Tongue (tissue), 2 donors: ENCODE data around the gene IQGAP2. TPM values are rescaled to one million over a fixed set of nuclear protein-coding genes. Genes with fewer than 3 reads are reported as not detected.

Experiments
- DNase-seq: peaks from one replicate; pipeline ENCODE4 v3.0.0-alpha.2; 2015
- total RNA-seq: library from RNA; depleted of rRNA; stranded (reverse); fragments of >200 nt; gene quantifications from one replicate; pipeline ENCODE4 v1.2.3, GENCODE V29; 2014

The IQGAP2 gene
- total RNA-seq, 1 donor from 2014 or later = 32.8 TPM

DNA sequence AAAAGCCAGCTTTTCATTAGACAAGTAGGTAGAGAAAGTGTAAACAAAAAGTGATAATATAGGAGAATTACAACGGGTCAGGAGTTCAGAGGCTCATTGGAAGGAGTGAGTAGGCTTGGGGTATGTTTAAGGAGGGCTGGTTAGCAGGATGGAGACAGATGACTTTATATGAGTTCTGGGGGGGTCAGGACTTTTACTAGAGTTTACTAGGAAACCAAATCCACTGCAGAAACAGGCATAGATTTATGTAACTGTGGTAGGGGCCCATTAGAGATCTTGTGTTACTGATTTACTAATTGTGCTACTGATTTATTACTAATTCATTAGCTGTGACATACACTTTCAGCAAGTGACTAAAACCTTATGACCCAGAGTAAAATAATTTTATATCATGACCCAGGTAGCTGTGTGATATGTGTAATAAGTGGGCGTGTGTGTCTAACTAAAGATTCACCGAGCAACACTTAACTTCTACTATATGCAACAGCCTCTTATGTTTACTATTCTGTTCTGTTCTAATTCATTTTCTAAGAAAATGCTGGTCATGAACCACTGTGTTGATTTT, 73.5 kb downstream of the IQGAP2 start:
- no peak for DNase-seq

GRCh38 chr5:76477061-76477460, 74.0 kb downstream of the IQGAP2 start:
- DNase-seq = no peak

GRCh38 chr5:76477571-76477970, 74.5 kb downstream of the IQGAP2 start:
- no peak for DNase-seq

DNA sequence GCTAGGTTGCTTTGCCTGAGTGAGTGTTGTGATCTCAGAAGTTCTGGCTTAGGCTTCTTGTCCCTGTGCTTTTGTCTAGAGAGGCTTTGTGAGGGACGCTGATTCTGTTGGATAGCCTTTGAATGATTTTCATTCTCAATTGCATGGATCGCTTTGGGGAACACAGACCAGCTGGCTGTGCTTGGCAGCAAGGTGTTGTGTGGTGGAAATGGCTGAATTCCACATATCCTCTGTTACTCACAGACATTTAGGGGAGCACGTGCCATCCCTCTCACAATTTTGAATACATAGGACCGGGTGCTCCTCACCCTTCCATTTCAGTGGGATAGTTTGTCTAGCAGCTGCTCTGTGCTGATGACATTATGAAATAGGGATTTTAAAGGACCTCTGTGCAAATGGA, 76.2 kb downstream of the IQGAP2 start:
- no peak for DNase-seq

DNA sequence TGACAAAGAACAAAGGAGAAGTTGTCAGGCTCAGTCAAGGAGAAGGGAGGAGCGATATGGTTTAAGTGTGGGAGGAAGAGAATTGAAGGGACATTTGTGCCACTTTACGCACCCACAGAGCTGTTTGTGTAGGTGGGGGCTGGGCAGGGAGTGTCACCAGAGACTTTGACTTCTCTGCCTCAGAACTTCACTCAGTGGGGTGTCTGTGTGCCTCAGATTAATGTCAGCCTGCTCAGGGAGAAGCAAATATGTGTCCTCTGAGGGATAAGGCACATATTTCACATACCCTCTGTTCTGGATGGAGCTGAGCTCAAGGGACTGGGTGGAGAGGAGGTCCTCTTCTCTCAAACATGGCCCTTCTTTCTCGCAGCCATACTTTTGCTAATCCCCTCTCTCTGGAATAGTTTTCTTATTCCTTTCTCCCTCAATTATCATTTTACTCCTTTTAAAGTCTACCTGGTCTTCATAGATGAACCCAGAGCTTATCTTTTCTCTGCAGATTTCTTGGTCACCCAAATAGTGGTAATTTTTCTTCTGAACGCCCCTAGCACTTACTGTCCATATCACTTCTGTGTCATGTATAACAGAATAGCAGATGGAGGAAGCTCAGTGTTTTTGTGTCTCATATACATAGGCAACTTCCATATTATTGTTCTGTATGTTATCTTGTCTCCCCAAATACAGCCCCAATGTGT, 77.0 kb downstream of the IQGAP2 start:
- no peak for DNase-seq

DNA sequence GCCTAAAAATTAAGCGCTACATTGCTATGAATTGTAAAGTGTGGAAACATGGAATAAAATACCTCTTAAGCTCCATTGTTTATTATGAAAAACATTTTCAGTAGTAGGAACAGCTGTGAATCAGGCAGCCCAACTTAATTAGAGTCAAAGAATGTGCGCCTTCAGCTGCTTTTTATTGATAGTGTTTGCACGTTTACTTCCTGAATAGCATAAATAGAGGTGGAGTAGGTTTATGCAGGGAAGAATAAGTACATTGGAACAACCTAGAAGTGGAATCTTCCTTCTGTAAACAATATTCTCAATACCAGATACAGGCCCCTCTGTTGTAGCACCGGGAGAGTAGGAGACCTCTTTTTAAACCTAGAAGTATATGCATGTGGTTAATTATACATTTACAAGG, 79.9 kb downstream of the IQGAP2 start:
- DNase-seq = no peak

DNA sequence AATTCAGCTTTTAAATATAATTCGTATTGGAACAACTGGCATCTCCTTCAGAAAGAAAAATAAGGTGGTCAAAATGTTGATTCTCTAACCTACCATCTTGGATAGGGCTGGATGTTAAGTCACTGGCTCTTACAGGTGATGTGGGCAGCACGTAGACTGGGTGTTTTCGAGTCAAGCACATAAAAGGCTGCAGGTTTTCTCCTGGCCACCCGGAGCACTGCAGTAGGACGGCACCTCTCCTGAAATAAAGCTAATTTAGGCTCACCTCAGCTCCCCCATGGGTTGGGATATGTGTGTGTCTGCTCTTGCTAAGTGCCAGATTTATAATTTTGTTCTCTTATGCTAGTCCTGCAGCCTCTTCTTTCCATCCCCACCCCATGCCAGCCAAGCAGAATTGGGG, 80.3 kb downstream of the IQGAP2 start:
- no peak for DNase-seq

DNA sequence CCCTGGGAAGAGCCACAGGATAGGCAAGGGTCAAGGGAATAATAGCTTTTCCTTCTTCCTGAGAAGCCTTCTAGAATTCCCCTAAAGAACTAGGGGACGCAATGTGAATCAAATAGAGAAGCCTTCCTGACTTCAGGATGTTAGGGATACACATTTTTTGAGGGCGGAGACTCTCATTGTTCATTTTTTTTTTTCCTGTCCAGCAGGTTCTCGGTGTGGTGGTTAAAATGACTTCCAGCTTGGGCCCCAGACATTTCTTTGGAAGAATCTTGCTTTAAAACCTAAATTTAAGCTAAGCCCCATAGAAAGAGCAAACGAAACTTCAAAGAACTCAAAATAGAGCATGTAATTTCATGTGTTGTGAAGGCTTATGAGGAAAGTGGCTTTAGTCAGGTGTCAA, 80.8 kb downstream of the IQGAP2 start:
- no peak for DNase-seq

DNA sequence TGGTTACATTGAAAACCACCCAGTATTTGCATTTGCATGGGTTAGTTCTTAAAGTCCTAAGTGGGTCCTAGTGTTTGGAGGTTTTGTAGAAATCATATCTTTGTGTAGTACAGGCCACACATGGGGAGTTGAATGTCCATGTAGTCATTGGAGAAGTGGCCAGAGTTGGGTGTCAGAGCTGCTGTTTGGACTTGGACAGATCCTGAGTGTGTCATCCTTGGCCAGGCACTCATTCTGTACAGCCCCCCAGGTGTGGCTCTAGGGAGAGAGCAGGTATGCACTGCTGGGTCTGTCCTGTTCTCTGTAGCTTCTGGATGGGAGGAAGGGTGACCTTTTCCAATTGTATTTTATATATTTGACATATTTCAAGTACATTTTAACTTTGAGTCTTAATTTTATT, 82.4 kb downstream of the IQGAP2 start:
- DNase-seq = no peak

GRCh38 chr5:76487386-76487785, 84.3 kb downstream of the IQGAP2 start:
- DNase-seq = no peak

DNA sequence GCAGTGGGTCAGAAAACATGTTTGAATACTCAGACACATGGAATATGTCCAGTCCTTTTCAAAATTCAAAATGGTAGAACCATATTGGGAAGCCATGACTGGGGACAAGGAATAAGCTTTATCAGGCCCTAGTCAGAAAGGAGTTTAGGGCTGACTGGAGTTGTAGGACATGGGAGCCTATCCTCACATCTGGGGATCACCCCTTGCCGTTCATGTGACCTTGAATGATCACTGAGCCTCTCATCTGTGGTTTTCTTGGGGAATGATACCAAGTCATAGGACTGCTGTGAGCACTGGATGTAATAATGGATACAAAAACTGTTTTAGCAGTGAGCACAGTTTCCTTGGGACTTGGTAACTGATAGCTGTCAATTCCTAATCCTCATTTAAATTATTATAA, 84.7 kb downstream of the IQGAP2 start:
- DNase-seq = no peak

GRCh38 chr5:76488969-76489368, 85.9 kb downstream of the IQGAP2 start:
- no peak for DNase-seq

DNA sequence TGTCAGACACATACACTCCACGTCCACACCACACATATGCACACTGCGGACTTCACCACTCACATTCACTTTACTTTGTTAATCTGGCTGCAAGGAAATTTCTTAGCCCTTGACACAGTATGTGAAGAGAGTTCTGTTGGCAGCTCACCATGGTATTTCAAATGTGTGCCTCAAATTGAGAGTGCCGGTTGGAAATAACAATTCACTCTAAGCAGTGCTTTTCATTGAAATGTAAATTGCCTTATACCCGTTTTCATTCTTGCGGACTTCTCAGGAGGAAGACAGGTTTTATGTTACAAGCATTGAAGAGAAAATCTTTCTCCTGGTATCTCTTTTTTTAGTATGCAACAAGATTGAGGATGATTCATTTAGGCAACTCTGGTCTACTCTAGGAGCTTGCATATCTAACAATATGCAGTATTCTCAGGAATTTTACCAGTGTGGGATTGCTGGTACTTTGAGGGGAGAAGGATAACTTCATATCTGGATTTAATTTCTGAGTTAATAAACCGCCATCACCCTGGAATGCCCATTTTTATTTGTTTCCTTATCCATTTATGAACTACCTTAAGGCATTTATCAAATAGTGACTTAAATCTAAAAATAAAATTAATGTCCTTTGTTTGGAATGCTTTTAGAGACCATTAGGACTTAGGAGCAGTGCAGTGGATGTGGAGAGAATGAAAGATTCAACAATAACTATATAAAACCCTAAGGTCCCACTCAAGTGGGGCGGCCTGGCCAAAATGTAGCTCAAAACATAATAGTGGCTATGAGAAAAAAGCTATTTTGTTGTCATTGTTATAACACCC, 87.0 kb downstream of the IQGAP2 start:
- DNase-seq = no peak

- no peak for DNase-seq
These were observed 87.9 kb downstream of the IQGAP2 start for GRCh38 chr5:76490960-76491359.

DNA sequence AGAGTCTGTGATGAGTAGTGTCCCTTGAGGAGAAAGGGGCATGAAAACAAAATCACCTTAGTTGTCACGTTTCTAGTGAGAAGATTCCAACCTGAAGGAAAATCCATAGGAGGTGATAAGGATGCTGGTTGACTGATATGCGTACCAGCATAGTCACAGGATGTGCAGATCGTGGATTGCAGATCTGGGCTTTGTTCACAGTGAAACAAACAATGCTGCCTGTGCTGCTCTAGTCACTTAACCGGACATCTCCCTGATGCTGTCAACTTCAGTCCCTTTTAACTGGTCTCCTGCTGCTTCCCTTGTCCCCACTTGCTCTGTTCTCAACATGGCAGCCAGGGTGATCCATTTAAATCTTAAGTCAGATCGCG, 89.7 kb downstream of the IQGAP2 start:
- DNase-seq = no peak

GRCh38 chr5:76493190-76493837, 90.2 kb downstream of the IQGAP2 start:
- no peak for DNase-seq

- no peak for DNase-seq
These were observed 91.1 kb downstream of the IQGAP2 start for GRCh38 chr5:76494201-76494600.

DNA sequence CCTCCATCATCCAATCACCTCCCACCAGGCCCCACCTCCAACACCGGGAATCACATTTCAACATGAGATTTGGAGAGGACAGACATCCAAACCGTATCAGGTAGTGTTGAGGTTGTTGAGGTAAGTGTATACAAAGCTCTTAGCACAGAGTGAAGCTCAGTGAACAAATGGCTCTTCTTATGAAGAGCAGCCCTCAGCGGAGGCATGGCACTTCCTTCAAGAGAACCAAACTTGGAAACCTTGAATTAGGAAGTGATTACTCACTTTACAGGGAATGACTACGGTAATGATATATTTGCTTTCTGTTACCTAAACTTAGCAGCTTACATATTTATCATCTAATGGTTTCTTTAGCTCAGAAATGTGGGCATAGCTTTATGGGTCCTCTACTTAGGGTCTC, 92.8 kb downstream of the IQGAP2 start:
- no peak for DNase-seq

DNA sequence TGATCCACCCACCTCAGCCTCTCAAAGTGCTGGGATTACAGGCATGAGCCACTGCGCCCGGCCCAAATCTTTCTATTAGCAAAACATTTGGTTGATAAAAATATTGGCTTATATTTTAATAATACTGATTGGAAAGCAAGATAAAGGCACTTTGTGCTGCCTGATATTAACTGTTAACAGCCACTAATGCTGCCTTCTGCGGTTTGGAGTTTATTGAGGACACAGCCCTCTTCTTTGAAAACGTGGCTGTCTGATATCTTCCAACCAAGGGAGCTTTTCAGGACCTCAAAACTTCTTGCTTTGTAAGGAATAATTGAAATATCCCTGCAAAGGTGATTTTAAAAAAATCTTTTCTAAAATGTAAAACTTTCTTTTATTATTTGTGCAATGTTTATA, 94.0 kb downstream of the IQGAP2 start:
- no peak for DNase-seq

- DNase-seq = no peak
These were observed 95.1 kb downstream of the IQGAP2 start for GRCh38 chr5:76497986-76498717.

DNA sequence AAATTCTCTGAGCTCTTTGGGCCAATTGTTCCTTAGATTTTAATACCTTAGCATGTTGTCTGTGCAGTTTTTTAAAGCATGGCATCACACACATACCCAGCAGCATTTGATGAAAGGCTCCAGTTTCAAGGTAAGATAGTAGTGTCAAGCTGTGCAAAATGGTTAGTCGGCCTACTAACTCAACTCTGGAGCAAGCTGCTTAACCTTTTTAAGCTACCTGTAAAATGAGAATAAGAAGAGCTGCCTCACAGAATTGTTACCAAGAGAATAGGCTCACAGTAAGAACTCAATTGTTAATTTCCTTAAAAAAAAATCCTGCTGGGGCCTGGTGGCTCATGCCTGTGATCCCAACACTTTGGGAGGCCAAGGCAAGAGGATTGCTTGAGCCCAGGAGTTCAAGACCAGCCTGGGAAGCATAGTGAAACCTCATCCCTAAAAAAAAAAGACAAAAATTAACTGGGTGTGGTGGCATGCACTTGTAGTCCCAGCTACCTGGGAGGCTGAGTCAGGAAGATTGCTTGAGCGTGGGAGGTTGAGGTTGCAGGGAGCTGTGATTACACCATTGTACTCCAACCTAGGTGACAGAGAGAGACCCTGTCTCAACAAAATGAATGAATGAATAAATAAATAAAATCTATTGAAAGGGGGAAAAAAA, 96.5 kb downstream of the IQGAP2 start:
- DNase-seq = no peak
